ENCODE measurements around the gene PRUNE2.

DNA sequence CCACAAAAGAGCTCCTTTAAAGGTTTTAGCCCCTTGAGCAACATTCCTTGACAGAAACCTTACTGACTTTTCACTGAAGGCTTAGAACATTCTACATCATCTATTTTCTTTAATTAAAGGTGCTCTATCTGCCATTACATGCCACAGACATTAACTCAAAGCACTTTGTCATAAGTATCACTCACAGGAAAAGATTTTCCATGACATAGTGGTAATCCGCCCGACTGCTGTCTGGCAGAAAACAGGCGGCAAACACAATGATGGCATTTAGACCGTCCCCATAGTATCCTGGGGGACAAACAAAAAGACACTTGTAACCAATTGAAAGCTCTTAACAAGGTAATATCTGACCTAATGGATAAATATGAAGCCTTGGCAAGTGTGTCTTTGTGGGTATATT is 267.9 kb downstream of the PRUNE2 start:
- TF ChIP-seq, protein P1, sequence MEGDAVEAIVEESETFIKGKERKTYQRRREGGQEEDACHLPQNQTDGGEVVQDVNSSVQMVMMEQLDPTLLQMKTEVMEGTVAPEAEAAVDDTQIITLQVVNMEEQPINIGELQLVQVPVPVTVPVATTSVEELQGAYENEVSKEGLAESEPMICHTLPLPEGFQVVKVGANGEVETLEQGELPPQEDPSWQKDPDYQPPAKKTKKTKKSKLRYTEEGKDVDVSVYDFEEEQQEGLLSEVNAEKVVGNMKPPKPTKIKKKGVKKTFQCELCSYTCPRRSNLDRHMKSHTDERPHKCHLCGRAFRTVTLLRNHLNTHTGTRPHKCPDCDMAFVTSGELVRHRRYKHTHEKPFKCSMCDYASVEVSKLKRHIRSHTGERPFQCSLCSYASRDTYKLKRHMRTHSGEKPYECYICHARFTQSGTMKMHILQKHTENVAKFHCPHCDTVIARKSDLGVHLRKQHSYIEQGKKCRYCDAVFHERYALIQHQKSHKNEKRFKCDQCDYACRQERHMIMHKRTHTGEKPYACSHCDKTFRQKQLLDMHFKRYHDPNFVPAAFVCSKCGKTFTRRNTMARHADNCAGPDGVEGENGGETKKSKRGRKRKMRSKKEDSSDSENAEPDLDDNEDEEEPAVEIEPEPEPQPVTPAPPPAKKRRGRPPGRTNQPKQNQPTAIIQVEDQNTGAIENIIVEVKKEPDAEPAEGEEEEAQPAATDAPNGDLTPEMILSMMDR (IDR thresholded peaks at IDR 0.05; ENCODE audit: insufficient read depth, low read length, poor library complexity, severe bottlenecking): no peak
- no peak for TF ChIP-seq EZH2phosphoT487 (conservative IDR thresholded peaks at IDR 0.05; ENCODE audit: low read length)
